ENCODE results near the gene UBE2Z.

Gene UBE2Z

GRCh38 chr17:48960834-48961515 is 52.8 kb downstream of the UBE2Z start:
- H3K4me3 ChIP-seq (replicated peaks; ENCODE audit: insufficient read depth, low read length), result no peak overlapping the region
- no peak for DNase-seq (ENCODE audit: low read depth in 1 of 2, low spot score in 1 of 2)
- no peaks in the 10 kb centered on the region for H3K27me3 ChIP-seq (ENCODE audit: insufficient read depth, poor library complexity, severe bottlenecking)
- H3K27ac ChIP-seq (replicated peaks), result no peak overlapping the region
- TF ChIP-seq CTCF (IDR thresholded peaks at IDR 0.05; ENCODE audit: insufficient read depth, low read length), result no peak

GRCh38 chr17:48961516-48962233 is 53.5 kb downstream of the UBE2Z start:
- TF ChIP-seq SPI1 (IDR thresholded peaks at IDR 0.05; ENCODE audit: borderline replicate concordance, low read depth) (no peak), REST (IDR thresholded peaks at IDR 0.05; ENCODE audit: insufficient replicate concordance, low read depth) (no peak)
- Histone ChIP-seq H3K4me3 (replicated peaks; ENCODE audit: insufficient read depth, low read length) (no peak overlapping the region), H3K27me3 (ENCODE audit: insufficient read depth, poor library complexity, severe bottlenecking) (no peaks in the 10 kb centered on the region), H3K27ac (replicated peaks) (no peak overlapping the region)
- peak in 1 of 2 experiments; percentile 10 for DNase-seq (ENCODE audit: low read depth in 1 of 2, low spot score in 1 of 2)

- H3K4me3 ChIP-seq (replicated peaks; ENCODE audit: insufficient read depth, low read length), result no peak overlapping the region
- TF ChIP-seq GABPA (IDR thresholded peaks at IDR 0.05; ENCODE audit: low read depth), result no peak
- no peak for TF ChIP-seq POLR2AphosphoS5 (IDR thresholded peaks at IDR 0.05; ENCODE audit: low read depth)
- TF ChIP-seq REST (IDR thresholded peaks at IDR 0.05; ENCODE audit: insufficient replicate concordance, low read depth), result no peak
- no peak for TF ChIP-seq CTCF (IDR thresholded peaks at IDR 0.05; ENCODE audit: insufficient read depth, low read length)
- no peak for TF ChIP-seq SPI1 (IDR thresholded peaks at IDR 0.05; ENCODE audit: borderline replicate concordance, low read depth)
- H3K27ac ChIP-seq (replicated peaks), result no peak overlapping the region
- DNase-seq (ENCODE audit: low read depth in 1 of 2, low spot score in 1 of 2), result no peak
- H3K27me3 ChIP-seq (ENCODE audit: insufficient read depth, poor library complexity, severe bottlenecking), result peaks cover 20% of the 10 kb centered on the region
These were observed 62.0 kb downstream of the UBE2Z start for GRCh38 chr17:48970224-48970623.

- H3K27me3 ChIP-seq (ENCODE audit: insufficient read depth, poor library complexity, severe bottlenecking), result peaks cover 20% of the 10 kb centered on the region
- H3K4me3 ChIP-seq (replicated peaks; ENCODE audit: insufficient read depth, low read length), result no peak overlapping the region
- no peak for TF ChIP-seq POLR2AphosphoS5 (IDR thresholded peaks at IDR 0.05; ENCODE audit: low read depth)
- no peak for TF ChIP-seq GABPA (IDR thresholded peaks at IDR 0.05; ENCODE audit: low read depth)
- no peak for TF ChIP-seq SPI1 (IDR thresholded peaks at IDR 0.05; ENCODE audit: borderline replicate concordance, low read depth)
- TF ChIP-seq CTCF (IDR thresholded peaks at IDR 0.05; ENCODE audit: insufficient read depth, low read length), result no peak
- TF ChIP-seq REST (IDR thresholded peaks at IDR 0.05; ENCODE audit: insufficient replicate concordance, low read depth), result no peak
- H3K27ac ChIP-seq (replicated peaks), result no peak overlapping the region
- DNase-seq (ENCODE audit: low read depth in 1 of 2, low spot score in 1 of 2), result no peak
These were observed 62.9 kb downstream of the UBE2Z start for GRCh38 chr17:48970865-48971687.
